Measurements from ENCODE around the gene IPO11.

- no peak for TF ChIP-seq CTCF (conservative IDR thresholded peaks at IDR 0.05; ENCODE audit: low read length)
- TF ChIP-seq EZH2phosphoT487 (IDR thresholded peaks at IDR 0.05; ENCODE audit: borderline replicate concordance): no peak
Measured at GRCh38 chr5:62662521-62662920, 250.0 kb downstream of the IPO11 start.

Data from Loucy (cell line).